Activated CD4-positive, alpha-beta T cell treated with anti-CD3 and anti-CD28 coated beads, Interleukin-2, amount 10 ng/mL, durations not matched to agents 24 days and 14 days (primary cell): Measurements from ENCODE around the gene PBLD. TPM values are rescaled to one million over a fixed set of nuclear protein-coding genes. Genes with fewer than 3 reads are reported as not detected.

Source experiments
- DNase-seq: peaks from one replicate; pipeline ENCODE4 v3.0.0; 2022
- H3K27ac Mint-ChIP-seq: one replicate; pipeline ENCODE4 v1.8.0; 2022; ENCODE audit warnings: mild to moderate bottlenecking, mixed read lengths
- H3K27me3 Mint-ChIP-seq: one replicate; pipeline ENCODE4 v1.8.0; 2022; ENCODE audit warnings: mixed read lengths
- H3K36me3 Mint-ChIP-seq: one replicate; pipeline ENCODE4 v1.8.0; 2022; ENCODE audit warnings: low read depth, mild to moderate bottlenecking, mixed read lengths
- H3K4me1 Mint-ChIP-seq: one replicate; pipeline ENCODE4 v1.8.0; 2021; ENCODE audit warnings: mixed read lengths
- H3K4me3 Mint-ChIP-seq: one replicate; pipeline ENCODE4 v1.8.0; 2022; ENCODE audit warnings: mild to moderate bottlenecking, moderate library complexity, mixed read lengths
- H3K9me3 Mint-ChIP-seq: one replicate; pipeline ENCODE4 v1.8.0; 2021; ENCODE audit warnings: mixed read lengths
- intact Hi-C: fragments of 100-400 bp; cut with micrococcal nuclease; formaldehyde crosslinking; loops from one replicate; pipeline ENCODE4 v1.15.1; 2023
- total RNA-seq: library from RNA; stranded (reverse); gene quantifications from 2 replicates; pipeline ENCODE4 v1.2.3, GENCODE V29; 2022

Gene PBLD
- 0.88 and 1.6 TPM in 2 replicates for total RNA-seq

- H3K9me3 Mint-ChIP-seq, result no peaks in the 10 kb centered on the region
- peaks cover 2% of the 10 kb centered on the region for H3K27me3 Mint-ChIP-seq
- peak; percentile 89 for DNase-seq
- intact Hi-C loops, result loop anchor here (1.0 to 10.0 kb wide), 5 partner anchors 9 to 570 kb away; partner anchors contain the start of genes DDX50 and RUFY2
- peaks cover 52% of the 10 kb centered on the region for H3K4me1 Mint-ChIP-seq
- H3K27ac Mint-ChIP-seq, result peak within 1 kb of the TSS; percentile 100
- H3K36me3 Mint-ChIP-seq, result peaks cover 44% of the 10 kb centered on the region
- H3K4me3 Mint-ChIP-seq, result peak within 1 kb of the TSS; percentile 99
Observed at GRCh38 chr10:68332259-68333057, at the start of gene PBLD. Gene PBLD, minus strand, starts transcription at chr10:68332928. Its CDS starts 26,084 bp downstream, at chr10:68306844.

GRCh38 chr10:68371604-68372003 lies 38.9 kb upstream of the PBLD start:
- DNase-seq, result no peak
- intact Hi-C loops, result no loop called here
- H3K36me3 Mint-ChIP-seq, result peaks cover 47% of the 10 kb centered on the region
- peaks cover 13% of the 10 kb centered on the region for H3K9me3 Mint-ChIP-seq
- H3K4me1 Mint-ChIP-seq, result no peaks in the 10 kb centered on the region
- no peaks in the 10 kb centered on the region for H3K27me3 Mint-ChIP-seq
- H3K4me3 Mint-ChIP-seq, result no peak overlapping the region
- H3K27ac Mint-ChIP-seq, result no peak overlapping the region

GRCh38 chr10:68367121-68367520 lies 34.4 kb upstream of the PBLD start:
- no peak for DNase-seq
- intact Hi-C loops, result no loop called here
- peaks cover 10% of the 10 kb centered on the region for H3K9me3 Mint-ChIP-seq
- H3K27ac Mint-ChIP-seq, result no peak overlapping the region
- no peaks in the 10 kb centered on the region for H3K27me3 Mint-ChIP-seq
- peaks cover 2% of the 10 kb centered on the region for H3K4me1 Mint-ChIP-seq
- no peak overlapping the region for H3K4me3 Mint-ChIP-seq
- peaks cover 31% of the 10 kb centered on the region for H3K36me3 Mint-ChIP-seq

- peaks cover 8% of the 10 kb centered on the region for H3K9me3 Mint-ChIP-seq
- peaks cover 28% of the 10 kb centered on the region for H3K36me3 Mint-ChIP-seq
- no peaks in the 10 kb centered on the region for H3K27me3 Mint-ChIP-seq
- peaks cover 2% of the 10 kb centered on the region for H3K4me1 Mint-ChIP-seq
- intact Hi-C loops, result no loop called here
- DNase-seq, result no peak
- H3K27ac Mint-ChIP-seq, result no peak overlapping the region
- no peak overlapping the region for H3K4me3 Mint-ChIP-seq
Observed at GRCh38 chr10:68366600-68366999, 33.9 kb upstream of the PBLD start.

- H3K4me3 Mint-ChIP-seq, result no peak overlapping the region
- peaks cover 21% of the 10 kb centered on the region for H3K36me3 Mint-ChIP-seq
- H3K4me1 Mint-ChIP-seq, result peaks cover 2% of the 10 kb centered on the region
- H3K27ac Mint-ChIP-seq, result no peak overlapping the region
- no peaks in the 10 kb centered on the region for H3K27me3 Mint-ChIP-seq
- H3K9me3 Mint-ChIP-seq, result peaks cover 4% of the 10 kb centered on the region
- no peak for DNase-seq
- intact Hi-C loops, result no loop called here
Observed at GRCh38 chr10:68365611-68366010, 32.9 kb upstream of the PBLD start.

GRCh38 chr10:68364101-68364886 lies 31.6 kb upstream of the PBLD start:
- peaks cover 2% of the 10 kb centered on the region for H3K4me1 Mint-ChIP-seq
- peaks cover 13% of the 10 kb centered on the region for H3K36me3 Mint-ChIP-seq
- no peak for DNase-seq
- intact Hi-C loops, result no loop called here
- H3K27ac Mint-ChIP-seq, result peak overlapping the region; percentile 11
- H3K4me3 Mint-ChIP-seq, result no peak overlapping the region
- no peaks in the 10 kb centered on the region for H3K9me3 Mint-ChIP-seq
- no peaks in the 10 kb centered on the region for H3K27me3 Mint-ChIP-seq

- Mint-ChIP-seq H3K36me3 (peaks cover 13% of the 10 kb centered on the region), H3K4me3 (no peak overlapping the region), H3K9me3 (no peaks in the 10 kb centered on the region), H3K27me3 (no peaks in the 10 kb centered on the region), H3K4me1 (peaks cover 2% of the 10 kb centered on the region), H3K27ac (no peak overlapping the region)
- DNase-seq, result no peak
- intact Hi-C loops, result no loop called here
Observed at GRCh38 chr10:68362590-68362989, 29.9 kb upstream of the PBLD start.

- no peaks in the 10 kb centered on the region for H3K27me3 Mint-ChIP-seq
- H3K4me3 Mint-ChIP-seq, result no peak overlapping the region
- peaks cover 13% of the 10 kb centered on the region for H3K36me3 Mint-ChIP-seq
- H3K9me3 Mint-ChIP-seq, result no peaks in the 10 kb centered on the region
- peaks cover 2% of the 10 kb centered on the region for H3K4me1 Mint-ChIP-seq
- H3K27ac Mint-ChIP-seq, result no peak overlapping the region
- DNase-seq, result no peak
- intact Hi-C loops, result no loop called here
Observed at GRCh38 chr10:68359189-68359588, 26.5 kb upstream of the PBLD start.

GRCh38 chr10:68353537-68353936 lies 20.8 kb upstream of the PBLD start:
- Mint-ChIP-seq H3K27me3 (no peaks in the 10 kb centered on the region), H3K4me3 (no peak overlapping the region), H3K9me3 (no peaks in the 10 kb centered on the region), H3K27ac (no peak overlapping the region), H3K36me3 (peaks cover 20% of the 10 kb centered on the region), H3K4me1 (no peaks in the 10 kb centered on the region)
- no peak for DNase-seq
- intact Hi-C loops, result no loop called here

GRCh38 chr10:68348265-68348741 lies 15.6 kb upstream of the PBLD start:
- H3K27ac Mint-ChIP-seq, result peak overlapping the region; percentile 59
- H3K4me1 Mint-ChIP-seq, result peaks cover 8% of the 10 kb centered on the region

GRCh38 chr10:68346774-68347173 lies 14.0 kb upstream of the PBLD start:
- intact Hi-C loops, result loop anchor here (5.0 kb wide), 1 partner anchor 376 kb away; the partner anchor contains the start of gene CCAR1
- DNase-seq, result no peak
- Mint-ChIP-seq H3K27me3 (no peaks in the 10 kb centered on the region), H3K4me3 (no peak overlapping the region), H3K27ac (peak overlapping the region; percentile 72), H3K9me3 (no peaks in the 10 kb centered on the region), H3K4me1 (peaks cover 13% of the 10 kb centered on the region), H3K36me3 (peaks cover 45% of the 10 kb centered on the region)

More at GRCh38 chr10:68348265-68348741, 15.6 kb upstream of the PBLD start:
- no peaks in the 10 kb centered on the region for H3K27me3 Mint-ChIP-seq
- peak; percentile 82 for DNase-seq
- H3K36me3 Mint-ChIP-seq, result peaks cover 42% of the 10 kb centered on the region
- H3K4me3 Mint-ChIP-seq, result no peak overlapping the region
- no peaks in the 10 kb centered on the region for H3K9me3 Mint-ChIP-seq
- intact Hi-C loops, result loop anchor here (2.0 to 5.0 kb wide), 2 partner anchors 136 to 374 kb away; partner anchors contain the start of gene CCAR1

- Mint-ChIP-seq H3K4me1 (peaks cover 18% of the 10 kb centered on the region), H3K36me3 (peaks cover 53% of the 10 kb centered on the region), H3K27me3 (no peaks in the 10 kb centered on the region), H3K9me3 (no peaks in the 10 kb centered on the region), H3K27ac (no peak overlapping the region), H3K4me3 (no peak overlapping the region)
- no peak for DNase-seq
- intact Hi-C loops, result loop anchor here (5.0 kb wide), 1 partner anchor 377 kb away; the partner anchor contains the start of gene CCAR1
Observed at GRCh38 chr10:68345621-68346020, 12.9 kb upstream of the PBLD start.

- Mint-ChIP-seq H3K9me3 (no peaks in the 10 kb centered on the region), H3K36me3 (peaks cover 69% of the 10 kb centered on the region), H3K27me3 (no peaks in the 10 kb centered on the region), H3K27ac (peak overlapping the region; percentile 2), H3K4me1 (peaks cover 28% of the 10 kb centered on the region), H3K4me3 (no peak overlapping the region)
- no peak for DNase-seq
- intact Hi-C loops, result no loop called here
Observed at GRCh38 chr10:68342909-68343516, 10.3 kb upstream of the PBLD start.
